ENCODE measurements around the gene CCDC159. TPM values are rescaled to one million over a fixed set of nuclear protein-coding genes. Genes with fewer than 3 reads are reported as not detected.

CCDC159 gene
- total and polyA plus RNA-seq, 4 experiments from 2014 or later, result 9.2 to 91.8 (median 53.8) TPM

- Histone ChIP-seq H3K9me3 (ENCODE audit: control insufficient read depth in 1 of 2, low read length in 2 of 2) (no peaks in the 10 kb centered on the region), H3K27me3 (ENCODE audit: insufficient read depth, low read length) (no peaks in the 10 kb centered on the region), H3K27ac (ENCODE audit: low read depth, low read length) (no peak overlapping the region), H3K4me3 (ENCODE audit: low read length in 2 of 2) (no peak overlapping the region), H3K36me3 (ENCODE audit: insufficient read depth, low read length) (no peaks in the 10 kb centered on the region), H3K4me1 (ENCODE audit: insufficient read depth, low read length) (peaks cover 14% of the 10 kb centered on the region)
- Mint-ChIP-seq H3K4me3 (no peak overlapping the region), H3K27ac (peak overlapping the region in 1 of 7 donors; percentile 32), H3K9me3 (peaks cover 0 to 2% (median 0%) of the 10 kb centered on the region in 8 donors), H3K27me3 (peaks cover 3 to 9% of the 10 kb centered on the region in 2 donors), H3K4me1 (peaks cover 9 to 18% (median 13%) of the 10 kb centered on the region in 4 donors), H3K36me3 (peaks cover 0 to 3% of the 10 kb centered on the region in 2 donors)
- intact Hi-C loops (cut with micrococcal nuclease), result no loop called here
- CTCF ChIA-PET (ENCODE audit: partially characterized antibody), result no interaction called here
- POLR2A ChIA-PET (ENCODE audit: partially characterized antibody), result interaction anchor here (1.0 kb wide), 1 partner anchor 17 kb away, joined by 4 read pairs; no protein-coding TSS in a partner anchor
- no peak for DNase-seq
Observed at GRCh38 chr19:11321191-11322126, 24.9 kb upstream of the CCDC159 start.

- ChIA-PET POLR2A (ENCODE audit: partially characterized antibody) (interaction anchor here (0.7 to 0.9 kb wide), 2 partner anchors 11 to 59 kb away, joined by 3 read pairs; no protein-coding TSS in a partner anchor), CTCF (ENCODE audit: partially characterized antibody) (no interaction called here)
- intact Hi-C loops (cut with micrococcal nuclease), result no loop called here
- H3K4me1 ChIP-seq (ENCODE audit: insufficient read depth, low read length), result peaks cover 14% of the 10 kb centered on the region
- peaks cover 0 to 6% of the 10 kb centered on the region in 2 donors for H3K27me3 Mint-ChIP-seq
- no peaks in the 10 kb centered on the region for H3K36me3 ChIP-seq (ENCODE audit: insufficient read depth, low read length)
- H3K9me3 ChIP-seq (ENCODE audit: control insufficient read depth in 1 of 2, low read length in 2 of 2), result no peaks in the 10 kb centered on the region
- H3K4me3 Mint-ChIP-seq, result no peak overlapping the region
- H3K9me3 Mint-ChIP-seq, result peaks cover 0 to 2% (median 0%) of the 10 kb centered on the region in 8 donors
- DNase-seq, result no peak
- H3K4me3 ChIP-seq (ENCODE audit: low read length in 2 of 2), result no peak overlapping the region
- no peak overlapping the region for H3K27ac Mint-ChIP-seq
- H3K4me1 Mint-ChIP-seq, result peaks cover 11 to 18% (median 13%) of the 10 kb centered on the region in 4 donors
- H3K27me3 ChIP-seq (ENCODE audit: insufficient read depth, low read length), result no peaks in the 10 kb centered on the region
- H3K27ac ChIP-seq (ENCODE audit: low read depth, low read length), result no peak overlapping the region
- H3K36me3 Mint-ChIP-seq, result peaks cover 0 to 8% of the 10 kb centered on the region in 2 donors
Observed at GRCh38 chr19:11322269-11323024, 23.9 kb upstream of the CCDC159 start.

GRCh38 chr19:11323601-11324078, 22.7 kb upstream of the CCDC159 start:
- H3K4me3 Mint-ChIP-seq, result peak overlapping the region in 4 of 8 donors; percentile 17 to 66 (median 42)
- peaks cover 0 to 8% of the 10 kb centered on the region in 2 donors for H3K36me3 Mint-ChIP-seq
- intact Hi-C loops (cut with micrococcal nuclease), result no loop called here
- no peaks in the 10 kb centered on the region for H3K36me3 ChIP-seq (ENCODE audit: insufficient read depth, low read length)
- H3K4me1 Mint-ChIP-seq, result peaks cover 11 to 18% (median 13%) of the 10 kb centered on the region in 4 donors
- no peak overlapping the region for H3K4me3 ChIP-seq (ENCODE audit: low read length in 2 of 2)
- H3K4me1 ChIP-seq (ENCODE audit: insufficient read depth, low read length), result peaks cover 14% of the 10 kb centered on the region
- H3K27ac Mint-ChIP-seq, result peak overlapping the region in 1 of 7 donors; percentile 89
- H3K9me3 ChIP-seq (ENCODE audit: control insufficient read depth in 1 of 2, low read length in 2 of 2), result no peaks in the 10 kb centered on the region
- no peak for DNase-seq
- peaks cover 0 to 1% of the 10 kb centered on the region in 2 donors for H3K27me3 Mint-ChIP-seq
- ChIA-PET POLR2A (ENCODE audit: partially characterized antibody) (interaction anchor here (1.2 to 1.7 kb wide), 3 partner anchors 23 to 51 kb away, joined by 3 to 9 read pairs (median 6); partner anchors contain the start of genes CCDC159, SWSAP1 and TMEM205), CTCF (ENCODE audit: partially characterized antibody) (interaction anchor here (1.2 kb wide), 1 partner anchor 9 kb away, joined by 3 read pairs; no protein-coding TSS in a partner anchor)
- no peaks in the 10 kb centered on the region for H3K27me3 ChIP-seq (ENCODE audit: insufficient read depth, low read length)
- H3K9me3 Mint-ChIP-seq, result peaks cover 0 to 2% (median 0%) of the 10 kb centered on the region in 8 donors
- no peak overlapping the region for H3K27ac ChIP-seq (ENCODE audit: low read depth, low read length)

GRCh38 chr19:11324079-11324661, 22.1 kb upstream of the CCDC159 start:
- H3K36me3 ChIP-seq (ENCODE audit: insufficient read depth, low read length), result no peaks in the 10 kb centered on the region
- peak in 2 of 5 donors; percentile 19 to 21 for DNase-seq
- intact Hi-C loops (cut with micrococcal nuclease), result no loop called here
- no peak overlapping the region for H3K4me3 ChIP-seq (ENCODE audit: low read length in 2 of 2)
- POLR2A ChIA-PET (ENCODE audit: partially characterized antibody), result interaction anchor here (0.7 to 1.7 kb wide), 4 partner anchors 22 to 55 kb away, joined by 3 to 9 read pairs (median 4); partner anchors contain the start of genes CCDC159, SWSAP1 and TMEM205
- peak overlapping the region in 6 of 8 donors; percentile 36 to 66 (median 56) for H3K4me3 Mint-ChIP-seq
- H3K27ac ChIP-seq (ENCODE audit: low read depth, low read length), result no peak overlapping the region
- H3K4me1 ChIP-seq (ENCODE audit: insufficient read depth, low read length), result peaks cover 14% of the 10 kb centered on the region
- peaks cover 11 to 18% (median 13%) of the 10 kb centered on the region in 4 donors for H3K4me1 Mint-ChIP-seq
- H3K27me3 ChIP-seq (ENCODE audit: insufficient read depth, low read length), result no peaks in the 10 kb centered on the region
- peak overlapping the region; percentile 31 to 89 (median 50) for H3K27ac Mint-ChIP-seq
- peaks cover 0 to 2% (median 0%) of the 10 kb centered on the region in 8 donors for H3K9me3 Mint-ChIP-seq
- peaks cover 0 to 1% of the 10 kb centered on the region in 2 donors for H3K27me3 Mint-ChIP-seq
- no peaks in the 10 kb centered on the region for H3K9me3 ChIP-seq (ENCODE audit: control insufficient read depth in 1 of 2, low read length in 2 of 2)
- CTCF ChIA-PET (ENCODE audit: partially characterized antibody), result interaction anchor here (1.0 to 1.2 kb wide), 2 partner anchors 9 to 15 kb away, joined by 3 read pairs; partner anchors contain the start of gene RAB3D
- peaks cover 0 to 8% of the 10 kb centered on the region in 2 donors for H3K36me3 Mint-ChIP-seq

GRCh38 chr19:11324748-11325389, 21.4 kb upstream of the CCDC159 start:
- Histone ChIP-seq H3K36me3 (ENCODE audit: insufficient read depth, low read length) (no peaks in the 10 kb centered on the region), H3K27me3 (ENCODE audit: insufficient read depth, low read length) (no peaks in the 10 kb centered on the region), H3K4me1 (ENCODE audit: insufficient read depth, low read length) (peaks cover 14% of the 10 kb centered on the region), H3K27ac (ENCODE audit: low read depth, low read length) (no peak overlapping the region), H3K9me3 (ENCODE audit: control insufficient read depth in 1 of 2, low read length in 2 of 2) (no peaks in the 10 kb centered on the region), H3K4me3 (ENCODE audit: low read length in 2 of 2) (no peak overlapping the region)
- Mint-ChIP-seq H3K4me3 (no peak overlapping the region), H3K27ac (peak overlapping the region in 5 of 7 donors; percentile 42 to 89 (median 53)), H3K36me3 (peaks cover under 1 to 9% of the 10 kb centered on the region in 2 donors), H3K27me3 (peaks cover 0 to 1% of the 10 kb centered on the region in 2 donors), H3K9me3 (peaks cover 0 to 2% (median 0%) of the 10 kb centered on the region in 8 donors), H3K4me1 (peaks cover 11 to 18% (median 13%) of the 10 kb centered on the region in 4 donors)
- intact Hi-C loops (cut with micrococcal nuclease), result no loop called here
- POLR2A ChIA-PET (ENCODE audit: partially characterized antibody), result interaction anchor here (0.7 to 1.7 kb wide), 4 partner anchors 21 to 56 kb away, joined by 3 to 9 read pairs (median 4); partner anchors contain the start of genes CCDC159, SWSAP1 and TMEM205
- DNase-seq, result no peak
- CTCF ChIA-PET (ENCODE audit: partially characterized antibody), result interaction anchor here (1.0 to 1.2 kb wide), 3 partner anchors 8 to 29 kb away, joined by 3 read pairs; partner anchors contain the start of gene RAB3D

GRCh38 chr19:11325544-11325943, 20.8 kb upstream of the CCDC159 start:
- POLR2A ChIA-PET (ENCODE audit: partially characterized antibody), result interaction anchor here (1.5 kb wide), 2 partner anchors 49 to 55 kb away, joined by 3 to 6 read pairs; partner anchors contain the start of gene SWSAP1
- H3K27ac Mint-ChIP-seq, result no peak overlapping the region
- intact Hi-C loops (cut with micrococcal nuclease), result no loop called here

More at GRCh38 chr19:11325544-11325943, 20.8 kb upstream of the CCDC159 start:
- H3K27ac ChIP-seq (ENCODE audit: low read depth, low read length), result no peak overlapping the region
- peaks cover 14% of the 10 kb centered on the region for H3K4me1 ChIP-seq (ENCODE audit: insufficient read depth, low read length)
- H3K27me3 Mint-ChIP-seq, result peaks cover 0 to 1% of the 10 kb centered on the region in 2 donors
- H3K4me3 ChIP-seq (ENCODE audit: low read length in 2 of 2), result no peak overlapping the region
- H3K9me3 ChIP-seq (ENCODE audit: control insufficient read depth in 1 of 2, low read length in 2 of 2), result no peaks in the 10 kb centered on the region
- peaks cover 0 to 2% (median 0%) of the 10 kb centered on the region in 8 donors for H3K9me3 Mint-ChIP-seq
- CTCF ChIA-PET (ENCODE audit: partially characterized antibody), result interaction anchor here (1.0 to 1.1 kb wide), 2 partner anchors 14 to 28 kb away, joined by 3 read pairs; partner anchors contain the start of gene RAB3D
- H3K27me3 ChIP-seq (ENCODE audit: insufficient read depth, low read length), result no peaks in the 10 kb centered on the region
- peaks cover 5 to 14% of the 10 kb centered on the region in 2 donors for H3K36me3 Mint-ChIP-seq
- DNase-seq, result no peak
- no peak overlapping the region for H3K4me3 Mint-ChIP-seq
- no peaks in the 10 kb centered on the region for H3K36me3 ChIP-seq (ENCODE audit: insufficient read depth, low read length)
- peaks cover 11 to 18% (median 13%) of the 10 kb centered on the region in 4 donors for H3K4me1 Mint-ChIP-seq

Measured in CD4-positive, alpha-beta memory T cell (primary cell).